ENCODE results near the gene ITGA1.

DNA sequence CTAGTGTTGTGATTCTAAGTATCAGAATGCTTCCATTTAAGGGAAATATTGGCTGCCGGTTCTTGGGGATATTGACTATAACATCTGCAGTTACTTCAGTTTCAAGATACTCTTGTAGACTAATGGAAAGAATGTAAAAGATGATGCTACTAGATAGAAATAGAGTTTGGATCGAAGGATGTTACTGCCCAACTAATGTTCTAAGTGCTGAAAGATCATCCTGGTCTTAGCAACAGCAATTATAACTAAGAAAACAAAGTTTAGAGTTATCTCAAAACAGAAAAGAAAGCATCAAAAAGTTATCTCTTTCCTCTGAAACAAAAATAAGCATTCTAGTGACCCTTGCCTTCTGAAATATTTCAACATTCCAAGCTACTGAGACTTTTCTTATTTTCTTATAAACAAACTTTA is 49.9 kb downstream of the ITGA1 start:
- TF ChIP-seq, protein P1, sequence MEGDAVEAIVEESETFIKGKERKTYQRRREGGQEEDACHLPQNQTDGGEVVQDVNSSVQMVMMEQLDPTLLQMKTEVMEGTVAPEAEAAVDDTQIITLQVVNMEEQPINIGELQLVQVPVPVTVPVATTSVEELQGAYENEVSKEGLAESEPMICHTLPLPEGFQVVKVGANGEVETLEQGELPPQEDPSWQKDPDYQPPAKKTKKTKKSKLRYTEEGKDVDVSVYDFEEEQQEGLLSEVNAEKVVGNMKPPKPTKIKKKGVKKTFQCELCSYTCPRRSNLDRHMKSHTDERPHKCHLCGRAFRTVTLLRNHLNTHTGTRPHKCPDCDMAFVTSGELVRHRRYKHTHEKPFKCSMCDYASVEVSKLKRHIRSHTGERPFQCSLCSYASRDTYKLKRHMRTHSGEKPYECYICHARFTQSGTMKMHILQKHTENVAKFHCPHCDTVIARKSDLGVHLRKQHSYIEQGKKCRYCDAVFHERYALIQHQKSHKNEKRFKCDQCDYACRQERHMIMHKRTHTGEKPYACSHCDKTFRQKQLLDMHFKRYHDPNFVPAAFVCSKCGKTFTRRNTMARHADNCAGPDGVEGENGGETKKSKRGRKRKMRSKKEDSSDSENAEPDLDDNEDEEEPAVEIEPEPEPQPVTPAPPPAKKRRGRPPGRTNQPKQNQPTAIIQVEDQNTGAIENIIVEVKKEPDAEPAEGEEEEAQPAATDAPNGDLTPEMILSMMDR (conservative IDR thresholded peaks at IDR 0.05), result no peak
- no peak for TF ChIP-seq ZFX (IDR thresholded peaks at IDR 0.05)
